Duodenal mucosa (tissue), 2 donors: ENCODE data around the gene GNAQ.
"Not testable (repeated sequence)": the region's sequence is repeated elsewhere in the genome, so short reads cannot be mapped to it uniquely, and the experiment has no call there.

Source experiments
- H3K27ac ChIP-seq: one replicate; pipeline ENCODE4 v1.7.0; 2013; ENCODE audit warnings: low read depth, low read length
- H3K27me3 ChIP-seq, 2 donors: one replicate each; pipeline ENCODE4 v1.7.0; 2013; ENCODE audit warnings: low read length in 2 of 2, control low read depth in 1 of 2; ENCODE audit not compliant: insufficient read depth in 2 of 2, control insufficient read depth in 1 of 2
- H3K36me3 ChIP-seq, 2 donors: one replicate each; pipeline ENCODE4 v1.7.0; 2013; ENCODE audit warnings: low read length in 2 of 2, control low read depth in 1 of 2; ENCODE audit not compliant: insufficient read depth in 2 of 2, control insufficient read depth in 1 of 2
- H3K4me1 ChIP-seq, 2 donors: one replicate each; pipeline ENCODE4 v1.7.0; 2013; ENCODE audit warnings: low read length in 2 of 2, control low read depth in 1 of 2; ENCODE audit not compliant: insufficient read depth in 2 of 2, control insufficient read depth in 1 of 2
- H3K4me3 ChIP-seq, 2 donors: one replicate each; pipeline ENCODE4 v1.7.0; 2013; ENCODE audit warnings: low read length in 2 of 2, low read depth in 1 of 2
- H3K9ac ChIP-seq, 2 donors: one replicate each; pipeline ENCODE4 v1.7.0; 2013; ENCODE audit warnings: low read length in 2 of 2, low read depth in 1 of 2
- H3K9me3 ChIP-seq, 2 donors: one replicate each; pipeline ENCODE4 v1.7.0; 2013; ENCODE audit warnings: low read length in 2 of 2, control low read depth in 1 of 2; ENCODE audit not compliant: control insufficient read depth in 1 of 2

The GNAQ gene

GRCh38 chr9:78031444-78031892, at the start of gene GNAQ:
Gene GNAQ, minus strand, starts transcription at chr9:78031811. Its CDS starts 576 bp downstream, at chr9:78031235.
- H3K9ac ChIP-seq, result peak within 1 kb of the TSS; percentile 76 to 91
- peak within 1 kb of the TSS; percentile 82 to 85 for H3K4me3 ChIP-seq
- no peaks in the 10 kb centered on the region for H3K9me3 ChIP-seq
- H3K36me3 ChIP-seq, result peaks cover 0 to 2% of the 10 kb centered on the region in 2 donors
- no peaks in the 10 kb centered on the region for H3K27me3 ChIP-seq
- H3K4me1 ChIP-seq, result peaks cover 37 to 40% of the 10 kb centered on the region in 2 donors
- peak within 1 kb of the TSS; percentile 68 for H3K27ac ChIP-seq

GRCh38 chr9:78074385-78075291, 43.0 kb upstream of the GNAQ start:
- Histone ChIP-seq H3K4me3 (no peak overlapping the region), H3K9me3 (no peaks in the 10 kb centered on the region), H3K9ac (no peak overlapping the region), H3K27ac (no peak overlapping the region), H3K4me1 (peaks cover 0 to 6% of the 10 kb centered on the region in 2 donors), H3K27me3 (no peaks in the 10 kb centered on the region), H3K36me3 (no peaks in the 10 kb centered on the region)

- Histone ChIP-seq H3K27ac (no peak overlapping the region), H3K4me3 (no peak overlapping the region), H3K36me3 (no peaks in the 10 kb centered on the region), H3K27me3 (no peaks in the 10 kb centered on the region), H3K9me3 (no peaks in the 10 kb centered on the region), H3K4me1 (peaks cover 0 to 6% of the 10 kb centered on the region in 2 donors), H3K9ac (no peak overlapping the region)
These were observed 42.1 kb upstream of the GNAQ start for GRCh38 chr9:78073722-78074121.

- peaks cover 0 to 6% of the 10 kb centered on the region in 2 donors for H3K4me1 ChIP-seq
- H3K9ac ChIP-seq, result no peak overlapping the region
- H3K4me3 ChIP-seq, result no peak overlapping the region
- H3K27ac ChIP-seq, result no peak overlapping the region
- no peaks in the 10 kb centered on the region for H3K36me3 ChIP-seq
- H3K27me3 ChIP-seq, result no peaks in the 10 kb centered on the region
- H3K9me3 ChIP-seq, result no peaks in the 10 kb centered on the region
These were observed 41.1 kb upstream of the GNAQ start for GRCh38 chr9:78072586-78073199.

GRCh38 chr9:78070521-78070920, 38.9 kb upstream of the GNAQ start:
- Histone ChIP-seq H3K36me3 (no peaks in the 10 kb centered on the region), H3K9ac (no peak overlapping the region), H3K9me3 (no peaks in the 10 kb centered on the region), H3K27ac (no peak overlapping the region), H3K4me1 (peaks cover 0 to 6% of the 10 kb centered on the region in 2 donors), H3K27me3 (no peaks in the 10 kb centered on the region), H3K4me3 (no peak overlapping the region)

- Histone ChIP-seq H3K36me3 (no peaks in the 10 kb centered on the region), H3K27ac (no peak overlapping the region)
These were observed 32.5 kb upstream of the GNAQ start for GRCh38 chr9:78064075-78064474.

GRCh38 chr9:78062710-78063109, 31.1 kb upstream of the GNAQ start:
- Histone ChIP-seq H3K4me3 (no peak overlapping the region), H3K27ac (no peak overlapping the region), H3K9me3 (no peaks in the 10 kb centered on the region), H3K36me3 (no peaks in the 10 kb centered on the region), H3K4me1 (no peaks in the 10 kb centered on the region), H3K9ac (no peak overlapping the region), H3K27me3 (no peaks in the 10 kb centered on the region)

More at GRCh38 chr9:78064075-78064474, 32.5 kb upstream of the GNAQ start:
- Histone ChIP-seq H3K4me1 (no peaks in the 10 kb centered on the region), H3K27me3 (no peaks in the 10 kb centered on the region), H3K9me3 (no peaks in the 10 kb centered on the region), H3K4me3 (no peak overlapping the region), H3K9ac (no peak overlapping the region)

- H3K4me3 ChIP-seq, H3K36me3 ChIP-seq, H3K27ac ChIP-seq, H3K9me3 ChIP-seq, H3K27me3 ChIP-seq, H3K4me1 ChIP-seq, H3K9ac ChIP-seq: not testable (repeated sequence)
These were observed 22.6 kb upstream of the GNAQ start for GRCh38 chr9:78054218-78054617.

- H3K4me1 ChIP-seq, result no peaks in the 10 kb centered on the region
- H3K9ac ChIP-seq, result no peak overlapping the region
- H3K4me3 ChIP-seq, result no peak overlapping the region
- H3K27me3 ChIP-seq, result no peaks in the 10 kb centered on the region
- H3K9me3 ChIP-seq, result no peaks in the 10 kb centered on the region
- no peaks in the 10 kb centered on the region for H3K36me3 ChIP-seq
- H3K27ac ChIP-seq, result no peak overlapping the region
These were observed 22.0 kb upstream of the GNAQ start for GRCh38 chr9:78053627-78054026.

- no peak overlapping the region for H3K4me3 ChIP-seq
- no peak overlapping the region for H3K9ac ChIP-seq
- H3K27ac ChIP-seq, result no peak overlapping the region
- no peaks in the 10 kb centered on the region for H3K4me1 ChIP-seq
- no peaks in the 10 kb centered on the region for H3K27me3 ChIP-seq
- no peaks in the 10 kb centered on the region for H3K9me3 ChIP-seq
- no peaks in the 10 kb centered on the region for H3K36me3 ChIP-seq
These were observed 18.8 kb upstream of the GNAQ start for GRCh38 chr9:78050421-78050820.
